Stomach (tissue), 4 donors: ENCODE data around the gene PIK3R2.

Experiments used
- POLR2A ChIP-seq, 4 donors: fragments of 450-650 bp; IDR thresholded peaks; one replicate each; pipeline ENCODE4 v1.6.1; 2016; ENCODE audit warnings: antibody characterized with exemption in 4 of 4, control low read depth in 2 of 4, mild to moderate bottlenecking in 1 of 4, moderate library complexity in 1 of 4
- TF ChIP-seq, protein P1 (sequence below), 7 experiments: fragments of 450-650 bp in 4 of 7; fragments of 200-600 bp in 3 of 7; sonication (generic) in 3 of 7; IDR thresholded peaks; one replicate each; pipeline ENCODE4 v1.5.1; 2016 to 2019; ENCODE audit warnings: antibody characterized with exemption in 7 of 7, control low read depth in 2 of 7, mild to moderate bottlenecking in 1 of 7

DNA sequence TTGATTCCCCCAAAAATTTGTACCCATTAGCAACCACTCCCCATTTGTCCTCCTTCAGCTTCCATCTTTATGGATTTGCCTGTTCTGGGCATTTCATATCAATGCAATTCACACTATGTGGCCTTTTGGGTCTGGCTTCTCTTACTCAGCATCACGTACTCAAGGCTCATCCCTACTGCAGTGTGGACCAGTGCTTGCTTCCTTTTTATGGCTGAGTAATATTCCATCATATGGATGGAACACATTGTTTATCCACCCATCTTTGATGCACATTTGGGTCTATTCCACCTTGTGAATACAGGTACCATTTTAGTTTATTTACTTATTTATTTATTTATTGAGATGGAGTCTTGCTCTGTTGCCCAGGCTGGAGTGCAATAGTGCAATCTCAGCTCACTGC, 12.5 kb upstream of the PIK3R2 start:
- TF ChIP-seq POLR2A (IDR thresholded peaks at IDR 0.05): no peak
- TF ChIP-seq, protein P1, sequence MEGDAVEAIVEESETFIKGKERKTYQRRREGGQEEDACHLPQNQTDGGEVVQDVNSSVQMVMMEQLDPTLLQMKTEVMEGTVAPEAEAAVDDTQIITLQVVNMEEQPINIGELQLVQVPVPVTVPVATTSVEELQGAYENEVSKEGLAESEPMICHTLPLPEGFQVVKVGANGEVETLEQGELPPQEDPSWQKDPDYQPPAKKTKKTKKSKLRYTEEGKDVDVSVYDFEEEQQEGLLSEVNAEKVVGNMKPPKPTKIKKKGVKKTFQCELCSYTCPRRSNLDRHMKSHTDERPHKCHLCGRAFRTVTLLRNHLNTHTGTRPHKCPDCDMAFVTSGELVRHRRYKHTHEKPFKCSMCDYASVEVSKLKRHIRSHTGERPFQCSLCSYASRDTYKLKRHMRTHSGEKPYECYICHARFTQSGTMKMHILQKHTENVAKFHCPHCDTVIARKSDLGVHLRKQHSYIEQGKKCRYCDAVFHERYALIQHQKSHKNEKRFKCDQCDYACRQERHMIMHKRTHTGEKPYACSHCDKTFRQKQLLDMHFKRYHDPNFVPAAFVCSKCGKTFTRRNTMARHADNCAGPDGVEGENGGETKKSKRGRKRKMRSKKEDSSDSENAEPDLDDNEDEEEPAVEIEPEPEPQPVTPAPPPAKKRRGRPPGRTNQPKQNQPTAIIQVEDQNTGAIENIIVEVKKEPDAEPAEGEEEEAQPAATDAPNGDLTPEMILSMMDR (IDR thresholded peaks at IDR 0.05): no peak
